Hepatocyte (in vitro differentiated cells): ENCODE results near the gene PPIA. TPM values are rescaled to one million over a fixed set of nuclear protein-coding genes. Genes with fewer than 3 reads are reported as not detected.
"Not testable (repeated sequence)": the region's sequence is repeated elsewhere in the genome, so short reads cannot be mapped to it uniquely, and the experiment has no call there.

Experiments
- DNase-seq: peaks from one replicate; pipeline ENCODE4 v3.0.0-alpha.2; 2016; ENCODE audit warnings: low spot score
- H2AFZ ChIP-seq: fragments of 200-600 bp; sonication (generic); 2 replicates; pipeline ENCODE4 v1.6.0; 2016; ENCODE audit warnings: antibody characterized with exemption, mild to moderate bottlenecking
- H3K27ac ChIP-seq: fragments of 200-600 bp; sonication (generic); 2 replicates; pipeline ENCODE4 v1.5.1; 2016; ENCODE audit warnings: mild to moderate bottlenecking
- H3K27me3 ChIP-seq: fragments of 200-600 bp; sonication (generic); 2 replicates; pipeline ENCODE4 v1.6.1; 2016
- H3K36me3 ChIP-seq: fragments of 200-600 bp; sonication (generic); replicated peaks from 2 replicates; pipeline ENCODE4 v1.5.1; 2016; ENCODE audit warnings: low read depth; ENCODE audit not compliant: insufficient read depth
- H3K4me1 ChIP-seq: fragments of 200-600 bp; sonication (generic); 2 replicates; pipeline ENCODE4 v1.5.1; 2016; ENCODE audit warnings: mild to moderate bottlenecking, moderate library complexity; ENCODE audit not compliant: insufficient read depth
- H3K4me2 ChIP-seq: fragments of 200-600 bp; sonication (generic); 2 replicates; pipeline ENCODE4 v1.6.0; 2016
- H3K4me3 ChIP-seq: fragments of 200-600 bp; sonication (generic); 2 replicates; pipeline ENCODE4 v1.5.1; 2016; ENCODE audit warnings: mild to moderate bottlenecking
- H3K79me2 ChIP-seq: fragments of 200-600 bp; sonication (generic); 2 replicates; pipeline ENCODE4 v1.6.0; 2017; ENCODE audit warnings: mild to moderate bottlenecking
- H3K9me2 ChIP-seq: fragments of 200-600 bp; sonication (generic); replicated peaks from 2 replicates; pipeline ENCODE4 v1.6.0; 2017; ENCODE audit warnings: mild to moderate bottlenecking; ENCODE audit not compliant: insufficient read depth
- H3K9me3 ChIP-seq: fragments of 200-600 bp; sonication (generic); 2 replicates; pipeline ENCODE4 v1.5.1; 2016; ENCODE audit warnings: low read depth, mild to moderate bottlenecking
- H4K20me1 ChIP-seq: fragments of 200-600 bp; sonication (generic); 2 replicates; pipeline ENCODE4 v1.6.0; 2016; ENCODE audit warnings: mild to moderate bottlenecking; ENCODE audit not compliant: insufficient read depth, poor library complexity, severe bottlenecking
- EZH2 ChIP-seq: fragments of 200-600 bp; sonication (generic); IDR thresholded peaks from 2 replicates; pipeline ENCODE4 v1.6.1; 2016; ENCODE audit warnings: antibody characterized with exemption, mild to moderate bottlenecking, borderline replicate concordance
- EZH2phosphoT487 ChIP-seq: fragments of 200-600 bp; sonication (generic); IDR thresholded peaks from one replicate; pipeline ENCODE4 v1.6.1; 2018; ENCODE audit warnings: antibody characterized with exemption, mild to moderate bottlenecking, low read depth, moderate library complexity; ENCODE audit not compliant: unreplicated experiment, severe bottlenecking
- WGBS: methylation state at CpG from one replicate; pipeline ENCODE4 v1.1.6; 2016; ENCODE audit warnings: low lambda C conversion rate; ENCODE audit errors: missing lambda C conversion rate; 5-methylcytosine and 5-hydroxymethylcytosine counted together
- polyA plus RNA-seq: library from polyadenylated mRNA; unstranded; fragments of >200 nt; fragmentation: Nextera tagmentation; extraction: Ambion mirVana; gene quantifications from 2 replicates; pipeline ENCODE4 v1.2.1, GENCODE V29; 2016
- total RNA-seq: library from RNA; depleted of rRNA; stranded (reverse); fragments of >200 nt; gene quantifications from 2 replicates; pipeline ENCODE4 v1.2.3, GENCODE V29; 2014
- TF ChIP-seq, protein P1 (sequence below): fragments of 200-600 bp; sonication (generic); IDR thresholded peaks from 2 replicates; pipeline ENCODE4 v1.5.1; 2016; ENCODE audit warnings: antibody characterized with exemption, mild to moderate bottlenecking; ENCODE audit not compliant: poor library complexity

Gene PPIA
- total and polyA plus RNA-seq, 2 experiments from 2014 or later = 2,123 to 2,189 TPM

DNA sequence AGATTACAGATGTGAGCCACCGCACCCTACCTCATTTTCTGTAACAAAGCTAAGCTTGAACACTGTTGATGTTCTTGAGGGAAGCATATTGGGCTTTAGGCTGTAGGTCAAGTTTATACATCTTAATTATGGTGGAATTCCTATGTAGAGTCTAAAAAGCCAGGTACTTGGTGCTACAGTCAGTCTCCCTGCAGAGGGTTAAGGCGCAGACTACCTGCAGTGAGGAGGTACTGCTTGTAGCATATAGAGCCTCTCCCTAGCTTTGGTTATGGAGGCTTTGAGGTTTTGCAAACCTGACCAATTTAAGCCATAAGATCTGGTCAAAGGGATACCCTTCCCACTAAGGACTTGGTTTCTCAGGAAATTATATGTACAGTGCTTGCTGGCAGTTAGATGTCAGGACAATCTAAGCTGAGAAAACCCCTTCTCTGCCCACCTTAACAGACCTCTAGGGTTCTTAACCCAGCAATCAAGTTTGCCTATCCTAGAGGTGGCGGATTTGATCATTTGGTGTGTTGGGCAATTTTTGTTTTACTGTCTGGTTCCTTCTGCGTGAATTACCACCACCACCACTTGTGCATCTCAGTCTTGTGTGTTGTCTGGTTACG, 6.0 kb downstream of the PPIA start:
- no peak overlapping the region for H3K4me2 ChIP-seq
- no peak overlapping the region for H3K4me3 ChIP-seq
- TF ChIP-seq EZH2phosphoT487 (no peak), EZH2 (no peak)
- TF ChIP-seq, protein P1, sequence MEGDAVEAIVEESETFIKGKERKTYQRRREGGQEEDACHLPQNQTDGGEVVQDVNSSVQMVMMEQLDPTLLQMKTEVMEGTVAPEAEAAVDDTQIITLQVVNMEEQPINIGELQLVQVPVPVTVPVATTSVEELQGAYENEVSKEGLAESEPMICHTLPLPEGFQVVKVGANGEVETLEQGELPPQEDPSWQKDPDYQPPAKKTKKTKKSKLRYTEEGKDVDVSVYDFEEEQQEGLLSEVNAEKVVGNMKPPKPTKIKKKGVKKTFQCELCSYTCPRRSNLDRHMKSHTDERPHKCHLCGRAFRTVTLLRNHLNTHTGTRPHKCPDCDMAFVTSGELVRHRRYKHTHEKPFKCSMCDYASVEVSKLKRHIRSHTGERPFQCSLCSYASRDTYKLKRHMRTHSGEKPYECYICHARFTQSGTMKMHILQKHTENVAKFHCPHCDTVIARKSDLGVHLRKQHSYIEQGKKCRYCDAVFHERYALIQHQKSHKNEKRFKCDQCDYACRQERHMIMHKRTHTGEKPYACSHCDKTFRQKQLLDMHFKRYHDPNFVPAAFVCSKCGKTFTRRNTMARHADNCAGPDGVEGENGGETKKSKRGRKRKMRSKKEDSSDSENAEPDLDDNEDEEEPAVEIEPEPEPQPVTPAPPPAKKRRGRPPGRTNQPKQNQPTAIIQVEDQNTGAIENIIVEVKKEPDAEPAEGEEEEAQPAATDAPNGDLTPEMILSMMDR = no peak
- H2AFZ ChIP-seq = no peak overlapping the region
- H3K9me3 ChIP-seq = no peaks in the 10 kb centered on the region
- DNase-seq = no peak
- peaks cover 13% of the 10 kb centered on the region for H3K4me1 ChIP-seq
- no peaks in the 10 kb centered on the region for H3K36me3 ChIP-seq
- H3K27ac ChIP-seq = no peak overlapping the region
- 100% methylated on average over 5 of the region's 5 CpGs for WGBS
- H3K27me3 ChIP-seq = no peaks in the 10 kb centered on the region
- peaks cover 40% of the 10 kb centered on the region for H4K20me1 ChIP-seq
- peaks cover 35% of the 10 kb centered on the region for H3K79me2 ChIP-seq
- no peaks in the 10 kb centered on the region for H3K9me2 ChIP-seq

DNA sequence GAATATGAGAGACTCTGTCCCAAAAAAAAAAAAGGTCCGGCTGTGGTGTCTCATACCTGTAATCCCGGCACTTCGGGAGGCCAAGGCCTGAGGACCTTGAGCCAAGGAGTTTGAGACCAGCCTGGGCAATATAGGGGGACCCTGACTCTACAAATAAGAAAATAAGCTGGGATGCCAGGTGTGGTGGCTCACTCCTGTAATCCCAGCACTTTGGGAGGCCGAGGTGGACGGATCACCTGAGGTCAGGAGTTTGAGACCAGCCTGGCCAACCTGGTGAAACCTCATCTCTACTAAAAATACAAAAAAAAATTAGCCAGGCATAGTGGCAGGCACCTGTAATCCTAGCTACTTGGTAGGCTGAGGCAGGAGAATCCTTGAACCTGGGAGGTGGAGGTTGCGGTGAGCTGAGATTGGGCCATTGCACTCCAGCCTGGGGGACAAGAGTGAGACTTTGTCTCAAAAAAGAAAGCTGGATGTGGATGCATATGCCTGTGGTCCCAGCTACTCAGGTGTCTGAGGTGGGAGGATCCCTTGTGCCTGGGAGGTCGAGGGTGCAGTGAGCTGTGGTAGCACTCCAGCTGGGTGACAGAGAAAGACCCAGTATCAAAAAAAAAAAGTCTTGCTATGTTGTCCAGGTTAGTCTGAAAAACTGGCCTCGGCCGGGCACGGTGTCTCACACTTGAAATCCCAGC, 7.5 kb downstream of the PPIA start:
- Histone ChIP-seq H3K79me2 (peaks cover 21% of the 10 kb centered on the region), H4K20me1 (peaks cover 25% of the 10 kb centered on the region)
- not testable (repeated sequence) for H3K36me3 ChIP-seq, DNase-seq, H3K9me2 ChIP-seq, H3K4me1 ChIP-seq, H3K9me3 ChIP-seq, H2AFZ ChIP-seq, H3K4me2 ChIP-seq, H3K27ac ChIP-seq, H3K4me3 ChIP-seq, H3K27me3 ChIP-seq
- 93% methylated on average over 10 of the region's 10 CpGs for WGBS

DNA sequence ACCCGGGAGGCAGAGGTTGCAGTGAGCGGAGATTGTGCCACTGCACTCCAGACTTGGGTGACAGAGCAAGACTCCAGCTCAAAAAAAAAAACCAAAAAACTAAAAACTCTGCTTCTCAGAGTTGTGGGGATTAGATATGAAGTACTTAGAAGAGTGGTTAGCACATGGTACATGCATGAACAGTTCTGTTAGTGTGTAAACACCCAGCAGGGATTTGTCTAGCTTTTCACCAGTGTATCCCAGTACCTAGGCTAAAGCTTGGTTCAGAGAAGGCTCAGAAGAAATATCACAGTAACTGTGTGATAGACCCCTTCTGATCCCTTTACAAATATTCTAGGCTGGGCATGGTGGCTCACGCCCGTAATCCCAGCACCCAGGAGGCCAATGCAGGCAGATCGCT, 9.5 kb downstream of the PPIA start:
- no peak overlapping the region for H2AFZ ChIP-seq
- no peaks in the 10 kb centered on the region for H3K9me3 ChIP-seq
- peaks cover 8% of the 10 kb centered on the region for H4K20me1 ChIP-seq
- H3K36me3 ChIP-seq = no peaks in the 10 kb centered on the region
- no peaks in the 10 kb centered on the region for H3K27me3 ChIP-seq
- 94% methylated on average over 5 of the region's 5 CpGs for WGBS
- H3K4me1 ChIP-seq = no peaks in the 10 kb centered on the region
- TF ChIP-seq EZH2 = no peak
- TF ChIP-seq, protein P1 = no peak
- no peak for TF ChIP-seq EZH2phosphoT487
- H3K4me3 ChIP-seq = no peak overlapping the region
- H3K79me2 ChIP-seq = peaks cover 4% of the 10 kb centered on the region
- no peak for DNase-seq
- no peak overlapping the region for H3K27ac ChIP-seq
- H3K4me2 ChIP-seq = no peak overlapping the region
- no peaks in the 10 kb centered on the region for H3K9me2 ChIP-seq

DNA sequence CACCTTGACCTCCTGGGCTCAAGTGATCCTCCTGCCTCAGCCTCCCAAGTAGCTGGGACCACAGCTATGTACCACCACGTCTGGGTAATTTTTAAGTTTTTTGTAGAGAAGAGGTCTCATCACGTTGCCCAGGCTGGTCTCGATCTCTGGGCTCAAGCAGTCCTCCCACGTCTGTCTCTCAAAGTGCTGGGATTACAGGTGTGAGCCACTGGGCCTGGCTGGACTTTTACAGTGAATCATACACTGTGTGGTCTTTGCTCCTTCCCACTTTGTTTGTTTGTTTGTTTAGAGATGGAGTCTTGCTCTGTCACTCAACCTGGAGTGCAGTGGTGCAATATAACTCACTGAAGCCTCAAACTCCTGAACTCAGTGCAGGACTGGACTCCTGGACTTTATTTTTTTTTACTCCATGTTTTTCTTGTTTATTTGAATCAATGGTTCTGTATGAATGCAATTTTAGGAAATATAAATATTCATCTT, 12.5 kb downstream of the PPIA start:
- H3K4me2 ChIP-seq = no peak overlapping the region
- no peak overlapping the region for H3K27ac ChIP-seq
- H3K27me3 ChIP-seq = no peaks in the 10 kb centered on the region
- DNase-seq = peak; percentile 34
- TF ChIP-seq EZH2phosphoT487 (no peak), EZH2 (no peak)
- TF ChIP-seq, protein P1 = no peak
- H3K4me1 ChIP-seq = no peaks in the 10 kb centered on the region
- no peaks in the 10 kb centered on the region for H3K36me3 ChIP-seq
- no peak overlapping the region for H3K4me3 ChIP-seq
- H2AFZ ChIP-seq = no peak overlapping the region
- no peaks in the 10 kb centered on the region for H4K20me1 ChIP-seq
- H3K9me2 ChIP-seq = no peaks in the 10 kb centered on the region
- 90% methylated on average over 4 of the region's 4 CpGs for WGBS
- H3K79me2 ChIP-seq = no peaks in the 10 kb centered on the region
- H3K9me3 ChIP-seq = no peaks in the 10 kb centered on the region
